HepG2 (cell line): Measurements from ENCODE around the gene DCDC2. TPM values are rescaled to one million over a fixed set of nuclear protein-coding genes. Genes with fewer than 3 reads are reported as not detected.

Experiments
- ARID5B ChIP-seq: IDR thresholded peaks from 2 replicates; pipeline ENCODE4 v1.4.0; 2020; ENCODE audit warnings: mild to moderate bottlenecking, missing genetic modification reagents
- ARNTL ChIP-seq: sonication (generic); formaldehyde crosslinking; IDR thresholded peaks from 2 replicates; pipeline ENCODE4 v1.4.0; 2020; ENCODE audit warnings: mild to moderate bottlenecking, missing genetic modification reagents
- CBFB ChIP-seq: sonication (generic); formaldehyde crosslinking; IDR thresholded peaks from 2 replicates; pipeline ENCODE4 v1.4.0; 2020; ENCODE audit warnings: missing genetic modification reagents
- E2F5 ChIP-seq: sonication (generic); formaldehyde crosslinking; conservative IDR thresholded peaks from 2 replicates; pipeline ENCODE4 v1.4.0; 2020; ENCODE audit warnings: missing genetic modification reagents
- FOXA1 ChIP-seq, 2 experiments: fragments of 450-650 bp in 1 of 2; sonication (generic) in 1 of 2; formaldehyde crosslinking in 1 of 2; IDR thresholded peaks; 2 replicates each; pipeline versions ENCODE4 v1.4.0 to v1.6.1; 2016 to 2020; ENCODE audit warnings: missing genetic modification reagents in 1 of 2
- FOXP1 ChIP-seq, 2 experiments: fragments of 450-650 bp in 1 of 2; IDR thresholded peaks; 2 replicates each; pipeline ENCODE4 v1.6.1; 2017 to 2018; ENCODE audit warnings: antibody characterized with exemption in 1 of 2
- HOXA7 ChIP-seq: sonication (generic); formaldehyde crosslinking; IDR thresholded peaks from 2 replicates; pipeline ENCODE4 v1.8.1; 2022; ENCODE audit warnings: mild to moderate bottlenecking, missing genetic modification reagents, moderate library complexity
- NFE2L1 ChIP-seq: sonication (generic); formaldehyde crosslinking; IDR thresholded peaks from 2 replicates; pipeline ENCODE4 v1.4.0; 2020; ENCODE audit warnings: missing genetic modification reagents, mild to moderate bottlenecking, borderline replicate concordance
- NR2C2 ChIP-seq: sonication (generic); formaldehyde crosslinking; IDR thresholded peaks from 2 replicates; pipeline ENCODE4 v1.4.0; 2020; ENCODE audit warnings: missing genetic modification reagents, mild to moderate bottlenecking, moderate library complexity, borderline replicate concordance
- PHF20 ChIP-seq: sonication (generic); formaldehyde crosslinking; IDR thresholded peaks from 2 replicates; pipeline ENCODE4 v1.5.0; 2020; ENCODE audit warnings: mild to moderate bottlenecking, missing genetic modification reagents
- RAD51 ChIP-seq: fragments of 450-650 bp; IDR thresholded peaks from 2 replicates; pipeline ENCODE4 v1.6.1; 2016; ENCODE audit warnings: borderline replicate concordance
- RBM22 ChIP-seq: fragments of 200-400 bp; formaldehyde crosslinking; optimal IDR thresholded peaks from 2 replicates; pipeline ENCODE3; 2017; ENCODE audit warnings: mild to moderate bottlenecking, low read length, moderate library complexity
- ZNF446 ChIP-seq: sonication (generic); formaldehyde crosslinking; IDR thresholded peaks from 2 replicates; pipeline ENCODE4 v1.5.0; 2020; ENCODE audit warnings: mild to moderate bottlenecking, missing genetic modification reagents
- ZNF567 ChIP-seq: sonication (generic); formaldehyde crosslinking; IDR thresholded peaks from 2 replicates; pipeline ENCODE4 v1.8.1; 2023; ENCODE audit warnings: mild to moderate bottlenecking, missing genetic modification reagents, borderline replicate concordance
- ZNF576 ChIP-seq: sonication (generic); formaldehyde crosslinking; IDR thresholded peaks from 2 replicates; pipeline ENCODE4 v1.4.0; 2020; ENCODE audit warnings: mild to moderate bottlenecking, missing genetic modification reagents
- ZNF646 ChIP-seq: sonication (generic); formaldehyde crosslinking; IDR thresholded peaks from 2 replicates; pipeline ENCODE4 v1.9.0; 2021; ENCODE audit warnings: mild to moderate bottlenecking, missing genetic modification reagents
- polyA plus RNA-seq, 8 experiments: library from polyadenylated mRNA; depleted of rRNA in 3 of 8; stranded (reverse) in 7 of 8; unstranded in 1 of 8; fragments of >200 nt; fragmentation: Illumina TruSeq in 4 of 8; extraction: Trizol in 4 of 8; gene quantifications; 2 replicates each; pipeline versions ENCODE4 v1.2.1 to v1.2.3, GENCODE V29; 2011 to 2016; ENCODE audit warnings: low read depth in 4 of 8, missing spikeins in 1 of 8, mixed read lengths in 1 of 8; ENCODE audit not compliant: insufficient read depth in 1 of 8
- total RNA-seq, 5 experiments: library from RNA; depleted of rRNA; stranded (reverse); fragments of >200 nt; fragmentation: Illumina TruSeq; extraction: Trizol; gene quantifications; 2 replicates each; pipeline ENCODE4 v1.2.3, GENCODE V29; 2016; ENCODE audit warnings: low read depth in 1 of 5

Gene DCDC2
- total and polyA plus RNA-seq, 2 of the 13 experiments (the other 11 are each of a cell fraction or from before 2014, with no cell fraction given), result 9.0 to 36.2 TPM

GRCh38 chr6:24197892-24198291, 160.0 kb downstream of the DCDC2 start (continued):
- TF ChIP-seq FOXA1 (IDR thresholded peaks at IDR 0.05), result no peak
- no peak for TF ChIP-seq FOXA1 (CRISPR knock-in tag; IDR thresholded peaks at IDR 0.05)
- TF ChIP-seq RAD51, result no peak
- no peak for TF ChIP-seq ZNF567 (CRISPR knock-in tag)
- no peak for TF ChIP-seq CBFB (CRISPR knock-in tag)
- peak; percentile 80 for TF ChIP-seq ARID5B
- TF ChIP-seq ZNF576 (CRISPR knock-in tag), result no peak
- TF ChIP-seq ZNF446 (CRISPR knock-in tag), result no peak
- TF ChIP-seq NFE2L1, result no peak
- TF ChIP-seq RBM22, result no peak
- no peak for TF ChIP-seq NR2C2 (CRISPR knock-in tag)
- TF ChIP-seq E2F5 (CRISPR knock-in tag), result no peak
- peak; percentile 71; the same call in 1 of the 2 replicates for TF ChIP-seq ZNF646
- TF ChIP-seq ARNTL (CRISPR knock-in tag), result no peak
- no peak for TF ChIP-seq HOXA7 (CRISPR knock-in tag)
- no peak for TF ChIP-seq PHF20 (CRISPR knock-in tag)
- TF ChIP-seq FOXP1 (IDR thresholded peaks at IDR 0.05), result no peak
- TF ChIP-seq FOXP1 (CRISPR knock-in tag; IDR thresholded peaks at IDR 0.05), result peak; percentile 46; the same call in 1 of the 2 replicates
